MG63 (cell line): ENCODE results near the gene CEP83. TPM values are rescaled to one million over a fixed set of nuclear protein-coding genes. Genes with fewer than 3 reads are reported as not detected.
"Not testable (repeated sequence)": the region's sequence is repeated elsewhere in the genome, so short reads cannot be mapped to it uniquely, and the experiment has no call there.

Experiments used
- DNase-seq: peaks from one replicate; pipeline ENCODE4 v3.0.0-alpha.2; 2020
- H3K27me3 ChIP-seq: fragments of 250-450 bp; sonication (Bioruptor Pico); 2 replicates; pipeline ENCODE4 v1.5.1; 2020; ENCODE audit warnings: mild to moderate bottlenecking, moderate library complexity
- H3K36me3 ChIP-seq: fragments of 250-450 bp; sonication (Bioruptor Pico); 2 replicates; pipeline ENCODE4 v1.5.1; 2020; ENCODE audit warnings: mild to moderate bottlenecking, moderate library complexity
- H3K4me3 ChIP-seq: fragments of 250-450 bp; sonication (Bioruptor Pico); 2 replicates; pipeline ENCODE4 v1.5.1; 2020; ENCODE audit warnings: mild to moderate bottlenecking, moderate library complexity
- H3K9me3 ChIP-seq: fragments of 250-450 bp; sonication (Bioruptor Pico); 2 replicates; pipeline ENCODE4 v1.5.1; 2020; ENCODE audit warnings: mild to moderate bottlenecking, moderate library complexity
- total RNA-seq: library from RNA; depleted of rRNA; stranded (reverse); fragments of >200 nt; shearing (Covaris generic); gene quantifications from 2 replicates; pipeline ENCODE4 v1.2.3, GENCODE V29; 2014; ENCODE audit warnings: low replicate concordance

The CEP83 gene
- total RNA-seq, 1 experiment from 2014 or later: 9.3 TPM

DNA sequence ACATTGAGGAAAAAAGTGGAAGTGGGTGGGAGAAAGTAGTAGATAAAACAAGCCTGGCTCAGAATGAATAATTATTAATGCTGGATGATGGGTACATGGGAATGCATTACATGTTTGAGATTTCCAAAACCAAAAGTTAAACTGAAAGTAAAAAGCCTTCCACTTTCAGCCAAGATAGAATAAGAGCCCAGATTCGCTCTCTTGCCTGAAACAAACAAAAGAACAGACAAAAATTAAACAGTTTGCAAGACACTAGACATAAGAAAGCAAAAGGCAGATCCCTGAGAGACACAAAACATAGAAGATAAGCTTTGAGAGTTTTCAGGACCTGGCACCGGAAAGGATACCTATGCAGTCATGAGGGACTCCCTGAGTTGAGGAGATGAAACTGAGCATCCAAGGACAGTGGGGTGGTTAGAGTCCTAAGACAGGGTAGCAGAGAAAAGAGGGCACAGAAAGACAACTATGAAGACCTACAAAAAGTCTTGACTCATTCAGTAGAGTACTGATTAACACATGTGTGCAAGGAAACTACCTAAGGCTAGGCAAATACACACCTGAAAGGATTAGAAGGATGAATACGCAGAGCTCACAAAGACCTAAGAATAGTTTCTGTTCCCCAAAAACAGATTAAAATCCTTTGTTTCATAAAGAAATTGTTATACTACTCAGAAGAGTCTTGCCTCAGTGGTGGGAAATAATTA is 54.1 kb downstream of the CEP83 start:
- DNase-seq: no peak
- no peak overlapping the region for H3K4me3 ChIP-seq
- no peaks in the 10 kb centered on the region for H3K9me3 ChIP-seq
- H3K36me3 ChIP-seq: peaks cover 12% of the 10 kb centered on the region
- no peaks in the 10 kb centered on the region for H3K27me3 ChIP-seq

DNA sequence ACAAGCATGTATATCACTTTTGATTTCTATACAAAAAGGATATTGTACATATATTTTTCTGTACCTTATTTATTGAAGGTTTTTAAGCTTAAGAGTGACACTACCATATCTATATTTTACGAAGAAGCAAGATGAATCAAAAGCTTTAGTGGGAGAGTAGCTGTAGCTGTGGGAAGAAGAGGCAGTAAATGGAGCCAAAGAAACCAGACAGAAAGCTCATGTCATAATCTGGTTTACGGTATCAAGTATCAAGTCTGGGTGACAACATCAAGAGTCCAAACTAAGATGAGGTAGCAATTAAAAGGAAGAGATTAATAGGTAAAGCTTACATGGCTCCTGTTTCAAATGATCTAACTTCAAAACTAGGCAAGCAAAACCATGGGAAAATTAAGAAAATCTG is 54.8 kb downstream of the CEP83 start:
- peaks cover 8% of the 10 kb centered on the region for H3K36me3 ChIP-seq
- H3K9me3 ChIP-seq: no peaks in the 10 kb centered on the region
- DNase-seq: no peak
- H3K4me3 ChIP-seq: no peak overlapping the region
- no peaks in the 10 kb centered on the region for H3K27me3 ChIP-seq

DNA sequence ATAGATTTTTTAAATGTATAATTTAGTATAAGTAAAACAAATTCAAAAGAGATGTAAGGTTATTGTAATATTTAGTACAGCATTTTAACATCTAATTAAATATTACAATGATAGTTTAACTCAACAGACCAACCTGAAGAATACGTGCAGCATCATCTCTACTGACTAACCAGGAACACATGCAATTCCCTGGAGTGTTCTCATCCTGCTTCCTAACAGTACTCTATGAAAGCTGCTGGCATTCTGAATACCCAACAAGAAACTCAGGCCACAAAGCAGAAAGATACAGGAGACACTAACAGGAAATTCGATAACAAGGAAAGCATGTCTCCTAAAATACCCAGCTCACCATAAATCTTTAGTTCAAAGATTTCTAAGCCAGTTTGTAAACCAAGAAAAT is 58.3 kb downstream of the CEP83 start:
- no peak overlapping the region for H3K4me3 ChIP-seq
- DNase-seq: no peak
- H3K27me3 ChIP-seq: no peaks in the 10 kb centered on the region
- peaks cover 11% of the 10 kb centered on the region for H3K36me3 ChIP-seq
- H3K9me3 ChIP-seq: peaks cover 2% of the 10 kb centered on the region; the same call in 1 of the 2 replicates

DNA sequence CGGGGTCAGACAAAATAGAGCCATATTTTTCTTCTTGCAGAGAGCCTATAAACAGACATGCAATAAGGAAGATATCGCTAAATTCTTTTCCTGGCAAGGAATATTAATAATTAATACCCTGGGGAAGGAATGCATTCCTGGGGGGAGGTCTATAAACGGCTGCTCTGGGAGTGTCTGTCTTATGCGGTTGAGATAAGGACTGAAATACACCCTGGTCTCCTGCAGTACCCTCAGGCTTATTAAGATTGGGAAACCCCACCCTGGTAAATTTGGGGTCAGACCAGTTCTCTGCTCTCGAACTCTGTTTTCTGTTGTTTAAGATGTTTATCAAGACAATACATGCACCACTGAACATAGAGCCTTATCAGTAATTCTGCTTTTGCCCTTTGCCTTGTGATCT is 61.0 kb downstream of the CEP83 start:
- H3K9me3 ChIP-seq, H3K27me3 ChIP-seq, DNase-seq, H3K4me3 ChIP-seq: not testable (repeated sequence)
- peaks cover 11% of the 10 kb centered on the region for H3K36me3 ChIP-seq

DNA sequence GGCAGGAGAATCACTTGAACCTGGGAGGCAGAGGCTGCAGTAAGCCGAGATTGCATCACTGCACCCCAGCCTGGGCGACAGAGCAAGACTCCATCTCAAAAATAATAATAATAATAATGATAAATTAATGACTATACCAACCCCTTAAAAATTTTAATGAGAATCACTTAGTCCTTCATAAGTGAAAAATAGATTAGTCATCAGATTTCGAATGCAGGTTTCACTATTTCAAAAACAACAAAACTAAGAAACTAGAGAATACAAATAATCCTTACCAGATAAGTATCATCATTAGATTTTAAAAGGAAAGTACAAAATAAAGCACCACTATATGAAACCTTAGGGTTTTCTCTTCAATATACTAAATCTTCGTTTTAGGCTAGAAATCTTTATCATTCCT is 62.3 kb downstream of the CEP83 start:
- Histone ChIP-seq H3K9me3 (peaks cover 2% of the 10 kb centered on the region; the same call in 1 of the 2 replicates), H3K4me3 (no peak overlapping the region), H3K27me3 (no peaks in the 10 kb centered on the region), H3K36me3 (peaks cover 11% of the 10 kb centered on the region)
- no peak for DNase-seq

- H3K9me3 ChIP-seq, H3K27me3 ChIP-seq, H3K4me3 ChIP-seq, H3K36me3 ChIP-seq, DNase-seq: not testable (repeated sequence)
These were observed 63.7 kb downstream of the CEP83 start for GRCh38 chr12:94396014-94396413.

- H3K36me3 ChIP-seq: peaks cover 6% of the 10 kb centered on the region; the same call in 1 of the 2 replicates
- no peaks in the 10 kb centered on the region for H3K9me3 ChIP-seq
- H3K27me3 ChIP-seq: no peaks in the 10 kb centered on the region
- H3K4me3 ChIP-seq: no peak overlapping the region
- no peak for DNase-seq
These were observed 69.6 kb downstream of the CEP83 start for GRCh38 chr12:94390130-94390485.

DNA sequence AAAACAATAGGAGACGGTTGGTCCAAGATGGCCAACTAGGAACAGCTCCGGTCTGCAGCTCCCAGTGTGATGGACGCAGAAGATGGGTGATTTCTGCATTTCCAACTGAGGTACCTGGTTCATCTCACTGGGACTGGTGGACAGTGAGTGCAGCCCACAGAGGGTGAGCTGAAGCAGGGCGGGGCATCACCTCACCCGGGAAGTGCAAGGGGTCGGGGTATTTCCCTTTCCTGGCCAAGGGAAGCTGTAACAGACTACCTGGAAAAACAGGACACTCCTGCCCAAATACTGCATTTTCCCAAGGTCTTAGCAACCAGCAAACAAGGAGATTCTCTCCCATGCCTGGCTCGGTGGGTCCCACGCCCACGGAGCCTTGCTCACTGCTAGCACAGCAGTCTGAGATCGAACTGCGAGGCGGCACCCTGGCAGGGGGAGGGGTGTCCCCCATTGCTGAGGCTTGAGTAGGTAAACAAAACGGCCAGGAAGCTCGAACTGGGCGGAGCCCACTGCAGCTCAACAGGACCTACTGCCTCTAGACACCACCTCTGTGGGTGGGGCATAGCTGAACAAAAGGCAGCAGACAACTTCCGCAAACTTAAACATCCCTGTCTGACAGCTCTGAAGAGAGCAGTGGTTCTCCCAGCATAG is 70.1 kb downstream of the CEP83 start:
- not testable (repeated sequence) for H3K4me3 ChIP-seq, H3K27me3 ChIP-seq, H3K9me3 ChIP-seq, DNase-seq
- H3K36me3 ChIP-seq: peaks cover 11% of the 10 kb centered on the region

DNA sequence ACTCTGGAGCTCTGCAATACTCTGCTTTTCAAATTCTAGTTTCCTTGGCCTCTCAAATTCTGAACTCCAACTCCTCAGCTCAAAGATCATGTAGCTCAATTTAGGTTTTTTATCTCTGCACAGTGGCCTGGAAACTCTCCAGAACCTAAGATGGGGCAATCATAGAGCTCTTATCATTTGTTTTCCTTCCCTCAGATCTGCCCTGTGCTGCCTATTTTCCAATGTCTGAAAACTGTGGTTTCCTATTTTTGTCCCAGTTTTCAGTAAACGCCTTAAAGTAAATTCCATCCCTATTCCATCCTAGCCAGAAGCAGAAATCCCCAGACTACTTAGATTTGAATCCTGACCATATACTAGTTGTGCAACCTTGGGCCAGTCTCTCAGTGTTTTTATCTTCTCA is 73.2 kb downstream of the CEP83 start:
- no peaks in the 10 kb centered on the region for H3K9me3 ChIP-seq

DNA sequence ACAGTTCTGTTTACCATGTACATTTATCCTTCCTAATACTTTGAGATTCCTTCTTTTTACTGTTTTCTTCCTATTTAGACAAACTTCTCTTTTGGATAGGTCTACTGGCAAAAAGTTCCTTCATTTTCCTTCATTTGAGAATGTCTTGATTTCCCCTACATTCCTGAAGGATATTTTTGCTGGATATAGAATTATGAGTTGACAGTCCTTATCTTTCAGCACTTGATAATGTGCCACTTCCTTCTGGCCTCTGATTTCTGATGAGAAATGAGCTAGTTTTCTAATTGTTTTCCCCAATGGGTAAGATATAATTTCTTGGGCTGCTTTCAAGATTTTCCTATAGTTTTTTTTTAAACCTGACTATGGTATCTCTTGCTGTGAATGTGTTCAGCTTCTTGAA is 75.6 kb downstream of the CEP83 start:
- H3K27me3 ChIP-seq: no peaks in the 10 kb centered on the region

More for the DNA sequence above, 73.2 kb downstream of the CEP83 start:
- DNase-seq: no peak
- Histone ChIP-seq H3K36me3 (peaks cover 13% of the 10 kb centered on the region), H3K27me3 (no peaks in the 10 kb centered on the region), H3K4me3 (no peak overlapping the region)

DNA sequence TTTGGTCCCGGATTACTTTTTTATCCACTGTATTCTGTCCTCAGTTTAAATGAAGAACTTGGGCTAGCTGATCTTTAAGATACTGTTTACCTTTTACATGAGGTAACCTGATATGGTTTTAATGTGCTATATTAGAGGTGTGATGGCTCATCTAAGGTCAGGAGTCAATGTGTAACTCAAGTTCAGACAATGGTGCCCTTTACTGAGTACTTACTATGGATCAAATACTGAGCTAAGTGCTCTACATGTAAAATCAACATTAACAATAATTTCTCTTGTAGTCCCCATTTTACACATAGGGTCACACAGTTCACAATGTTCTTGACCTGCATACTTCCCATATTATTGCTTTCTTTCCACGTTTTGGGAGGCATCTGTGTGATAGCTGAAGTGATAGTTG is 79.2 kb downstream of the CEP83 start:
- no peaks in the 10 kb centered on the region for H3K27me3 ChIP-seq
- H3K9me3 ChIP-seq: no peaks in the 10 kb centered on the region
- H3K4me3 ChIP-seq: no peak overlapping the region
- peaks cover 11% of the 10 kb centered on the region for H3K36me3 ChIP-seq
- no peak for DNase-seq

More for the DNA sequence above, 75.6 kb downstream of the CEP83 start:
- Histone ChIP-seq H3K36me3 (peaks cover 13% of the 10 kb centered on the region), H3K4me3 (no peak overlapping the region), H3K9me3 (no peaks in the 10 kb centered on the region)
- DNase-seq: no peak

GRCh38 chr12:94379479-94380113 is 80.1 kb downstream of the CEP83 start:
- H3K9me3 ChIP-seq: no peaks in the 10 kb centered on the region
- no peak overlapping the region for H3K4me3 ChIP-seq
- H3K36me3 ChIP-seq: peaks cover 2% of the 10 kb centered on the region
- H3K27me3 ChIP-seq: no peaks in the 10 kb centered on the region
- DNase-seq: no peak

DNA sequence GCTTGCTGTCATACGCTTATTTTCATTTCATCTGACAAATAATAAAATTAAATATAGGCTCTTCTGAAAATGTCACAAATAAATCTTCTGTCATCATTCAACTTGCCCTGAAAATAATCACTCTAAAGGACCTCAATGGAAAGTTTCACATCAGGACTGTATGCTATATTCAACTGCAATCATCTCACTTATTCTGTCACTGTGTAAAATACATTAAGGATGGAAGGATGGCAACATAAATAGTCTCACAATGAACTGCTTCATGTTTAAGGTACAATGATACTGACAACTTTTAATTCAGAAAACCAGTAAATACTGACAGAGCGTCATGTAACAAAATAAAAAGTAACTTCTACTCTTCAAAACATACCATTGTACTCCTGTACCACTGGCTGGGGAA is 82.1 kb downstream of the CEP83 start:
- Histone ChIP-seq H3K4me3 (no peak overlapping the region), H3K27me3 (no peaks in the 10 kb centered on the region), H3K9me3 (no peaks in the 10 kb centered on the region), H3K36me3 (no peaks in the 10 kb centered on the region; the same call in none of the 2 replicates)
- no peak for DNase-seq

GRCh38 chr12:94374124-94374523 is 85.5 kb downstream of the CEP83 start:
- H3K36me3 ChIP-seq: peaks cover 3% of the 10 kb centered on the region
- DNase-seq: no peak
- H3K4me3 ChIP-seq: no peak overlapping the region
- no peaks in the 10 kb centered on the region for H3K27me3 ChIP-seq
- no peaks in the 10 kb centered on the region for H3K9me3 ChIP-seq

DNA sequence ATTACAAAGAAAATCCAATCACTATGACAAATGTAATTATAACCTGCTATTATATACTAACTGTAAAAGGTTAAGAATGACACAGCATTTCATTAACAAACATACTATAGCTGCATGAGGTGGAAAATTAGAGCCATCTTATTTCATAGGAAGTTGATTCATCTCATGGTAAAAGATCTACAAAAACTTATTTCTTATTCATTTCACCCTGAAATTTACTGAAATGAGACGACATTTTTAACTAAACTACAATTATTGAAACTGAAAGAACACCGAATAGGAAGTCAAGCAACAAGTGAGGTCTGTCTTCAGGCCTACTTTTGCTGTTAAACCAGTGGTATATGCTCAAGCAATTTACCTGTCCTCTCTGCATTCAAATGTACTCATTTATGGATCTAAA is 87.2 kb downstream of the CEP83 start:
- H3K27me3 ChIP-seq: no peaks in the 10 kb centered on the region
- DNase-seq: no peak
- H3K9me3 ChIP-seq: no peaks in the 10 kb centered on the region

GRCh38 chr12:94362653-94363052 is 97.0 kb downstream of the CEP83 start:
- Histone ChIP-seq H3K27me3 (no peaks in the 10 kb centered on the region), H3K36me3 (peaks cover 18% of the 10 kb centered on the region), H3K4me3 (no peak overlapping the region), H3K9me3 (peaks cover 11% of the 10 kb centered on the region)
- no peak for DNase-seq

More for the DNA sequence above, 87.2 kb downstream of the CEP83 start:
- peaks cover 3% of the 10 kb centered on the region; the same call in 1 of the 2 replicates for H3K36me3 ChIP-seq
- H3K4me3 ChIP-seq: no peak overlapping the region

DNA sequence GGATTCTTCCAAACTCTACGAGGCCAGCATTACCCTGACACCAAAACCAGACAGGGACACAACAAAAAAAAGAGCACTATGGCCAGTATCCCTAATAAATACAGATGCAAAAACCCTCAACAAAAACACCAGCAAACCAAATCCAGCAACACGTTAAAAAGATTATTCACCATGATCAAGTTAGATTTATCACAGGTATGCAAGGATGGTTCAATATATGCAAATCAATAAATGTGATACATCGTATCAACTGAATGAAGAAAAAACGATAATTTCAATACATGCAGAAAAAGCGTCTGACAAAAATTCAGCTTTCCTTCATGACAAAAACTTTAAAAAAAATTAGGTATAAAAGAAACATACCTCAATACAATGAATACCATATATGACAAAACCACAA is 99.9 kb downstream of the CEP83 start:
- no peak overlapping the region for H3K4me3 ChIP-seq
- DNase-seq: no peak
- H3K27me3 ChIP-seq: no peaks in the 10 kb centered on the region
- H3K9me3 ChIP-seq: peaks cover 11% of the 10 kb centered on the region
- peaks cover 18% of the 10 kb centered on the region for H3K36me3 ChIP-seq

GRCh38 chr12:94353130-94353529 is 106.5 kb downstream of the CEP83 start:
- Histone ChIP-seq H3K36me3 (peaks cover 11% of the 10 kb centered on the region), H3K9me3 (peaks cover 23% of the 10 kb centered on the region), H3K4me3 (no peak overlapping the region), H3K27me3 (no peaks in the 10 kb centered on the region)
- no peak for DNase-seq
